PC-3 (cell line): ENCODE data around the gene TMEM212. TPM values are rescaled to one million over a fixed set of nuclear protein-coding genes. Genes with fewer than 3 reads are reported as not detected.

Experiments used
- ATAC-seq: fragments of 200-7000 bp; cut with Tn5 transposase; 2 replicates; pipeline ENCODE4 v1.9.1; 2020; ENCODE audit warnings: mild to moderate bottlenecking, moderate library complexity
- BruUV-seq: library from RNA; stranded (reverse); fragments of 400-500 nt; replicated peaks from 2 replicates; lab custom pipeline; 2021; lab: Mats Ljungman, UMichigan
- CTCF ChIA-PET: fragments of 300-600 bp; sonication (Branson Sonifier 250); formaldehyde crosslinking; loops from one replicate; lab custom pipeline; 2022; ENCODE audit warnings: antibody characterized with exemption; lab: Charles Lee
- POLR2A ChIA-PET: fragments of 300-600 bp; sonication (Branson Sonifier 250); formaldehyde crosslinking; loops from one replicate; lab custom pipeline; 2022; ENCODE audit warnings: antibody characterized with exemption; ENCODE audit not compliant: unreplicated experiment; lab: Charles Lee
- DNase-seq: peaks from one replicate; pipeline ENCODE4 v3.0.0-alpha.2; 2015
- H2AFZ ChIP-seq: fragments of 300-600 bp; sonication (generic); 2 replicates; pipeline ENCODE4 v1.6.0; 2016; ENCODE audit warnings: antibody characterized with exemption, low read length
- H3F3A ChIP-seq: fragments of 300-600 bp; sonication (generic); one replicate; pipeline ENCODE4 v1.6.0; 2017; ENCODE audit warnings: antibody characterized with exemption, low read length, control low read depth, mild to moderate bottlenecking; ENCODE audit not compliant: unreplicated experiment
- H3K27ac ChIP-seq: fragments of 300-600 bp; sonication (generic); 2 replicates; pipeline ENCODE4 v1.5.1; 2016; ENCODE audit warnings: mild to moderate bottlenecking, low read length
- H3K27me3 ChIP-seq: fragments of 300-600 bp; sonication (generic); 2 replicates; pipeline ENCODE4 v1.6.1; 2016; ENCODE audit warnings: low read length, mixed read lengths
- H3K36me3 ChIP-seq: fragments of 300-600 bp; sonication (generic); 2 replicates; pipeline ENCODE4 v1.6.1; 2016; ENCODE audit warnings: low read depth, mixed run types, low read length, mixed read lengths
- H3K4me1 ChIP-seq: fragments of 300-600 bp; sonication (generic); 2 replicates; pipeline ENCODE4 v1.5.1; 2016; ENCODE audit warnings: low read length; ENCODE audit not compliant: insufficient read depth
- H3K4me2 ChIP-seq: fragments of 300-600 bp; sonication (generic); 2 replicates; pipeline ENCODE4 v1.6.0; 2016; ENCODE audit warnings: low read length
- H3K4me3 ChIP-seq: fragments of 300-600 bp; sonication (generic); 2 replicates; pipeline ENCODE4 v1.5.1; 2016; ENCODE audit warnings: mild to moderate bottlenecking, low read length, mixed read lengths
- H3K79me2 ChIP-seq: fragments of 300-600 bp; sonication (generic); 2 replicates; pipeline ENCODE4 v1.6.1; 2017; ENCODE audit warnings: low read length, mixed read lengths
- H3K9ac ChIP-seq: fragments of 300-600 bp; sonication (generic); 2 replicates; pipeline ENCODE4 v1.6.0; 2016; ENCODE audit warnings: mild to moderate bottlenecking, low read length
- H3K9me2 ChIP-seq: fragments of 300-600 bp; sonication (generic); replicated peaks from 2 replicates; pipeline ENCODE4 v1.6.1; 2016; ENCODE audit warnings: mixed run types, low read length, mixed read lengths
- H3K9me3 ChIP-seq: fragments of 300-600 bp; sonication (generic); 2 replicates; pipeline ENCODE4 v1.6.1; 2016; ENCODE audit warnings: low read length, mixed read lengths
- H4K20me1 ChIP-seq: fragments of 300-600 bp; sonication (generic); 2 replicates; pipeline ENCODE4 v1.6.1; 2016; ENCODE audit warnings: low read length, mixed read lengths
- EZH2 ChIP-seq: fragments of 300-600 bp; sonication (generic); IDR thresholded peaks from one replicate; pipeline ENCODE4 v1.6.1; 2017; ENCODE audit warnings: antibody characterized with exemption, mild to moderate bottlenecking, low read length; ENCODE audit not compliant: unreplicated experiment
- EZH2phosphoT487 ChIP-seq: fragments of 300-600 bp; sonication (generic); IDR thresholded peaks from 2 replicates; pipeline ENCODE4 v1.6.1; 2018; ENCODE audit warnings: mild to moderate bottlenecking, antibody characterized with exemption, low read length, borderline replicate concordance
- intact Hi-C: fragments of 100-400 bp; cut with micrococcal nuclease; formaldehyde crosslinking; loops from 2 replicates; pipeline ENCODE4 v1.9.0; 2023
- total RNA-seq: library from RNA; depleted of rRNA; stranded (reverse); fragments of >200 nt; gene quantifications from 2 replicates; pipeline ENCODE4 v1.2.3, GENCODE V29; 2014
- TF ChIP-seq, protein P1 (sequence below): fragments of 300-600 bp; sonication (generic); conservative IDR thresholded peaks from 2 replicates; pipeline ENCODE4 v1.5.1; 2017; ENCODE audit warnings: antibody characterized with exemption, low read depth, mild to moderate bottlenecking, low read length

The TMEM212 gene
- total RNA-seq, 1 experiment from 2014 or later: not detected

DNA sequence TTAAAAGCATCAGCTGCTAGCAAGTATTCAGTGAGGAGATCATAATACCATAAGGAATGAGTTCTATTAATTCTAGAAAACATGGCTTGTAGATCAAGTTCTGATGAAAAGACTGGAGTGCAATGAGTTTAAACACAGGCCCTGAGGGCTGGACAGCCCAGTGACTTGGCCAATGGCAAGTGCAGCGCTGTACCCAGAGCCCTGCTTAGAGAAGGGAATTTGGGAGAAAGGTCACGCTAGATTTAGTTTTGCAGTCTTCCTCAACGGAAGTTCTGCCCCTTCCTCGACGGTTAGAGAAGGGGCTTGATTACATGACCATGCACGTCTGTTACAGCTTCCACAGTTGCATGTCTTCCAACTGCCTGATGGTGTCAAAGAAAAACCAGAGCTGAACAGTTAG lies 4.0 kb downstream of the TMEM212 start:
- Histone ChIP-seq H3K27ac (no peak overlapping the region), H3K9me2 (no peaks in the 10 kb centered on the region), H4K20me1 (no peaks in the 10 kb centered on the region), H3K9me3 (no peaks in the 10 kb centered on the region), H3K36me3 (no peaks in the 10 kb centered on the region), H3F3A (no peaks in the 10 kb centered on the region), H3K4me1 (peaks cover 8% of the 10 kb centered on the region; the same call in 1 of the 2 replicates), H3K4me2 (no peak overlapping the region), H3K79me2 (no peaks in the 10 kb centered on the region), H2AFZ (no peak overlapping the region), H3K9ac (no peak overlapping the region), H3K4me3 (no peak overlapping the region), H3K27me3 (no peaks in the 10 kb centered on the region)
- BruUV-seq: no TSS peak
- POLR2A ChIA-PET: no interaction called here
- TF ChIP-seq EZH2: no peak
- TF ChIP-seq EZH2phosphoT487: no peak
- TF ChIP-seq, protein P1, sequence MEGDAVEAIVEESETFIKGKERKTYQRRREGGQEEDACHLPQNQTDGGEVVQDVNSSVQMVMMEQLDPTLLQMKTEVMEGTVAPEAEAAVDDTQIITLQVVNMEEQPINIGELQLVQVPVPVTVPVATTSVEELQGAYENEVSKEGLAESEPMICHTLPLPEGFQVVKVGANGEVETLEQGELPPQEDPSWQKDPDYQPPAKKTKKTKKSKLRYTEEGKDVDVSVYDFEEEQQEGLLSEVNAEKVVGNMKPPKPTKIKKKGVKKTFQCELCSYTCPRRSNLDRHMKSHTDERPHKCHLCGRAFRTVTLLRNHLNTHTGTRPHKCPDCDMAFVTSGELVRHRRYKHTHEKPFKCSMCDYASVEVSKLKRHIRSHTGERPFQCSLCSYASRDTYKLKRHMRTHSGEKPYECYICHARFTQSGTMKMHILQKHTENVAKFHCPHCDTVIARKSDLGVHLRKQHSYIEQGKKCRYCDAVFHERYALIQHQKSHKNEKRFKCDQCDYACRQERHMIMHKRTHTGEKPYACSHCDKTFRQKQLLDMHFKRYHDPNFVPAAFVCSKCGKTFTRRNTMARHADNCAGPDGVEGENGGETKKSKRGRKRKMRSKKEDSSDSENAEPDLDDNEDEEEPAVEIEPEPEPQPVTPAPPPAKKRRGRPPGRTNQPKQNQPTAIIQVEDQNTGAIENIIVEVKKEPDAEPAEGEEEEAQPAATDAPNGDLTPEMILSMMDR: no peak
- ATAC-seq: no peak
- CTCF ChIA-PET: no interaction called here
- intact Hi-C loops: no loop called here
- DNase-seq: no peak

DNA sequence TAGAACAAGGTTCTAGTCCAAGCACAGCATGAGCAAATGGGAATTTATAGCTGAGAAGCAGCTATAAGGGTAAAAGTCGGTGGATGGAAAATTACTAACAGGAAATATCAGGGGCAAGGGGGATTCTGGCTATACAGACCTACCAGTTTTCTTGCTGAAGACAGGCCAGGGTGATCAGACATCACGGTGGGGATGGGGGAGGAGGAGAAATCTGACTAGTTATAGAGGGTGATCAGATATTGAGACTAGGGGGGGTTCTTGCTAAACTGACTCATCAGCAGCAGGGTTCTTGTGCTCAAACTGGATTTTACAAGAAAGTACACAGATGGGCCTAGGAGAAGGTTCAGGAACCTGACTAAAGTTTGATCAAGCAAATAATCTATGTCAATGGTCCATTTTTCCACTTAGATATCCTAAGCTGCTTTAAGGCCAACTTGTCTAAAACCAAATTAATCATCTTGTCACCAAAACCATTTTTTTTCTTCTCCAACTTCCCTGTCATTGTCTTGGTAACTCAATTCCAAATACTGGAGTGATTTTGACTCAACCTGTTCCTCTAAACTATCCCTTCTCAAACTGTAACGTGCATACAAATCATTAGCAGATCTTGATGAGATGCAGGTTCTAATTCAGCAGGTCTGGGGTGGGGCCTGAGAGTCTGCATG lies 4.6 kb downstream of the TMEM212 start:
- BruUV-seq: no TSS peak
- no peak overlapping the region for H3K9ac ChIP-seq
- no peak overlapping the region for H3K27ac ChIP-seq
- ATAC-seq: no peak
- H4K20me1 ChIP-seq: no peaks in the 10 kb centered on the region
- DNase-seq: no peak
- no peaks in the 10 kb centered on the region for H3F3A ChIP-seq
- no peak overlapping the region for H3K4me2 ChIP-seq
- H3K27me3 ChIP-seq: no peaks in the 10 kb centered on the region
- ChIA-PET POLR2A (no interaction called here), CTCF (no interaction called here)
- intact Hi-C loops: no loop called here
- no peaks in the 10 kb centered on the region for H3K36me3 ChIP-seq
- no peaks in the 10 kb centered on the region for H3K9me3 ChIP-seq
- H3K4me3 ChIP-seq: no peak overlapping the region
- H3K4me1 ChIP-seq: peaks cover 8% of the 10 kb centered on the region; the same call in 1 of the 2 replicates
- no peak overlapping the region for H2AFZ ChIP-seq
- no peaks in the 10 kb centered on the region for H3K9me2 ChIP-seq
- H3K79me2 ChIP-seq: no peaks in the 10 kb centered on the region
- TF ChIP-seq EZH2: no peak
- no peak for TF ChIP-seq EZH2phosphoT487
- TF ChIP-seq, protein P1: no peak
